ENCODE data around the gene AAK1.

GRCh38 chr2:69422198-69422597, 221.3 kb downstream of the AAK1 start:
- TF ChIP-seq, protein P1, sequence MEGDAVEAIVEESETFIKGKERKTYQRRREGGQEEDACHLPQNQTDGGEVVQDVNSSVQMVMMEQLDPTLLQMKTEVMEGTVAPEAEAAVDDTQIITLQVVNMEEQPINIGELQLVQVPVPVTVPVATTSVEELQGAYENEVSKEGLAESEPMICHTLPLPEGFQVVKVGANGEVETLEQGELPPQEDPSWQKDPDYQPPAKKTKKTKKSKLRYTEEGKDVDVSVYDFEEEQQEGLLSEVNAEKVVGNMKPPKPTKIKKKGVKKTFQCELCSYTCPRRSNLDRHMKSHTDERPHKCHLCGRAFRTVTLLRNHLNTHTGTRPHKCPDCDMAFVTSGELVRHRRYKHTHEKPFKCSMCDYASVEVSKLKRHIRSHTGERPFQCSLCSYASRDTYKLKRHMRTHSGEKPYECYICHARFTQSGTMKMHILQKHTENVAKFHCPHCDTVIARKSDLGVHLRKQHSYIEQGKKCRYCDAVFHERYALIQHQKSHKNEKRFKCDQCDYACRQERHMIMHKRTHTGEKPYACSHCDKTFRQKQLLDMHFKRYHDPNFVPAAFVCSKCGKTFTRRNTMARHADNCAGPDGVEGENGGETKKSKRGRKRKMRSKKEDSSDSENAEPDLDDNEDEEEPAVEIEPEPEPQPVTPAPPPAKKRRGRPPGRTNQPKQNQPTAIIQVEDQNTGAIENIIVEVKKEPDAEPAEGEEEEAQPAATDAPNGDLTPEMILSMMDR (IDR thresholded peaks at IDR 0.05; ENCODE audit: low read depth, low read length) = no peak
- no peak for TF ChIP-seq EZH2phosphoT487 (IDR thresholded peaks at IDR 0.05; ENCODE audit: low read depth)

Measured in OCI-LY3 (cell line).